H9 (cell line): ENCODE measurements around the gene SETD9. TPM values are rescaled to one million over a fixed set of nuclear protein-coding genes. Genes with fewer than 3 reads are reported as not detected.
A peak's percentile ranks its signal among the peaks of the same experiment; 100 is the strongest.

ENCODE experiments used
- DNase-seq: peaks from one replicate; pipeline ENCODE4 v3.0.0-alpha.2; 2017
- H2AFZ ChIP-seq: one replicate; pipeline ENCODE4 v1.6.1; 2013; ENCODE audit warnings: mild to moderate bottlenecking, low read length, control low read depth, moderate library complexity
- H2AK5ac ChIP-seq: 2 replicates; pipeline ENCODE4 v1.6.1; 2013; ENCODE audit warnings: low read length, control low read depth, mixed read lengths; ENCODE audit not compliant: insufficient read length
- H2BK120ac ChIP-seq: one replicate; pipeline ENCODE4 v1.6.1; 2013; ENCODE audit warnings: low read depth, mild to moderate bottlenecking, low read length, control low read depth, inconsistent platforms; ENCODE audit not compliant: poor library complexity, severe bottlenecking
- H2BK12ac ChIP-seq: 2 replicates; pipeline ENCODE4 v1.6.1; 2013; ENCODE audit warnings: low read length, control low read depth, mixed read lengths, low read depth; ENCODE audit not compliant: insufficient read length
- H2BK15ac ChIP-seq: 2 replicates; pipeline ENCODE4 v1.6.1; 2013; ENCODE audit warnings: low read depth, low read length, control low read depth
- H2BK20ac ChIP-seq: one replicate; pipeline ENCODE4 v1.6.1; 2013; ENCODE audit warnings: low read depth, mild to moderate bottlenecking, low read length, control low read depth, inconsistent platforms; ENCODE audit not compliant: poor library complexity, severe bottlenecking
- H2BK5ac ChIP-seq: 2 replicates; pipeline ENCODE4 v1.6.1; 2013; ENCODE audit warnings: low read length, control low read depth, mixed read lengths; ENCODE audit not compliant: insufficient read length
- H3K14ac ChIP-seq: 2 replicates; pipeline ENCODE4 v1.6.1; 2013; ENCODE audit warnings: low read length, control low read depth; ENCODE audit not compliant: insufficient read depth
- H3K18ac ChIP-seq: 2 replicates; pipeline ENCODE4 v1.6.1; 2013; ENCODE audit warnings: low read depth, mild to moderate bottlenecking, mixed read lengths, low read length, control low read depth; ENCODE audit not compliant: insufficient read length
- H3K23ac ChIP-seq: 2 replicates; pipeline ENCODE4 v1.6.1; 2013; ENCODE audit warnings: low read length, control low read depth, mixed read lengths, low read depth; ENCODE audit not compliant: insufficient read length
- H3K23me2 ChIP-seq: 2 replicates; pipeline ENCODE4 v1.6.1; 2013; ENCODE audit warnings: low read depth, mild to moderate bottlenecking, mixed read lengths, low read length, control low read depth; ENCODE audit not compliant: insufficient read length, poor library complexity, severe bottlenecking
- H3K27ac ChIP-seq: 2 replicates; pipeline ENCODE4 v1.5.1; 2013; ENCODE audit warnings: low read length, control low read depth, mixed read lengths, low read depth; ENCODE audit not compliant: insufficient read length
- H3K27me3 ChIP-seq: 2 replicates; pipeline ENCODE4 v1.6.1; 2013; ENCODE audit warnings: low read length, control low read depth, inconsistent platforms; ENCODE audit not compliant: insufficient read depth
- H3K4ac ChIP-seq: 2 replicates; pipeline ENCODE4 v1.6.1; 2013; ENCODE audit warnings: low read depth, mild to moderate bottlenecking, control low read depth, inconsistent platforms, low read length, moderate library complexity
- H3K4me1 ChIP-seq: 2 replicates; pipeline ENCODE4 v1.6.1; 2013; ENCODE audit warnings: low read length, control low read depth, inconsistent platforms; ENCODE audit not compliant: insufficient read depth
- H3K4me2 ChIP-seq: 2 replicates; pipeline ENCODE4 v1.6.1; 2013; ENCODE audit warnings: low read length, control low read depth, mixed read lengths; ENCODE audit not compliant: insufficient read length, insufficient read depth
- H3K56ac ChIP-seq: 2 replicates; pipeline ENCODE4 v1.6.1; 2013; ENCODE audit warnings: low read depth, mild to moderate bottlenecking, mixed read lengths, low read length, control low read depth; ENCODE audit not compliant: insufficient read length
- H3K79me1 ChIP-seq: 2 replicates; pipeline ENCODE4 v1.6.1; 2013; ENCODE audit warnings: low read depth, mild to moderate bottlenecking, moderate library complexity, low read length, control low read depth, inconsistent platforms; ENCODE audit not compliant: insufficient read depth, poor library complexity, severe bottlenecking
- H3K79me2 ChIP-seq: 2 replicates; pipeline ENCODE4 v1.6.1; 2013; ENCODE audit warnings: low read length, control low read depth, inconsistent platforms; ENCODE audit not compliant: insufficient read depth
- H3K9ac ChIP-seq: 2 replicates; pipeline ENCODE4 v1.6.1; 2013; ENCODE audit warnings: low read length, control low read depth, mixed read lengths; ENCODE audit not compliant: insufficient read length; ENCODE audit errors: extremely low read depth
- H3K9me3 ChIP-seq: one replicate; pipeline ENCODE4 v1.6.1; 2013; ENCODE audit warnings: low read depth, low read length, inconsistent platforms; ENCODE audit not compliant: control insufficient read depth
- H3T11ph ChIP-seq: one replicate; pipeline ENCODE4 v1.6.1; 2013; ENCODE audit warnings: mild to moderate bottlenecking, low read length, control low read depth, inconsistent platforms
- H4K20me1 ChIP-seq: one replicate; pipeline ENCODE4 v1.6.1; 2013; ENCODE audit not compliant: control insufficient read depth, insufficient read length, insufficient read depth
- H4K5ac ChIP-seq: 2 replicates; pipeline ENCODE4 v1.6.1; 2013; ENCODE audit warnings: low read depth, mild to moderate bottlenecking, mixed read lengths, low read length, control low read depth; ENCODE audit not compliant: insufficient read length
- H4K8ac ChIP-seq: replicated peaks from 2 replicates; pipeline ENCODE4 v1.6.1; 2013; ENCODE audit warnings: low read length, control low read depth, mixed read lengths, low read depth; ENCODE audit not compliant: insufficient read length
- H4K91ac ChIP-seq: 2 replicates; pipeline ENCODE4 v1.6.1; 2013; ENCODE audit warnings: low read depth, mild to moderate bottlenecking, moderate library complexity, mixed read lengths, low read length, control low read depth; ENCODE audit not compliant: insufficient read length
- H3K27ac Mint-ChIP-seq, 3 experiments: 2 replicates in 2 of 3; 3 replicates in 1 of 3; pipeline ENCODE4 v1.8.0; 2020 to 2021; ENCODE audit warnings: mixed read lengths in 3 of 3, mild to moderate bottlenecking in 1 of 3, moderate library complexity in 1 of 3
- H3K27me3 Mint-ChIP-seq: 2 replicates; pipeline ENCODE4 v1.8.0; 2021; ENCODE audit warnings: low read depth, mild to moderate bottlenecking, moderate library complexity, mixed read lengths
- H3K36me3 Mint-ChIP-seq, 3 experiments: 2 replicates in 2 of 3; 3 replicates in 1 of 3; pipeline ENCODE4 v1.8.0; 2020 to 2021; ENCODE audit warnings: low read depth in 3 of 3, mixed read lengths in 3 of 3; ENCODE audit not compliant: insufficient read depth in 1 of 3
- H3K4me1 Mint-ChIP-seq, 2 experiments: 2 replicates each; pipeline ENCODE4 v1.8.0; 2020; ENCODE audit warnings: mixed read lengths in 2 of 2
- H3K4me3 Mint-ChIP-seq, 2 experiments: 2 replicates in 1 of 2; 3 replicates in 1 of 2; pipeline ENCODE4 v1.8.0; 2020 to 2021; ENCODE audit warnings: mild to moderate bottlenecking in 2 of 2, mixed read lengths in 2 of 2, moderate library complexity in 1 of 2
- H3K9me3 Mint-ChIP-seq, 2 experiments: 2 replicates in 1 of 2; 3 replicates in 1 of 2; pipeline ENCODE4 v1.8.0; 2020; ENCODE audit warnings: mild to moderate bottlenecking in 2 of 2, mixed read lengths in 2 of 2, moderate library complexity in 1 of 2
- WGBS: extraction: QIAGEN DNeasy Blood & Tissue Kit; methylation state at CpG from one replicate; pipeline ENCODE4 v1.1.7; 2013; ENCODE audit warnings: missing lambda C conversion rate, low lambda C conversion rate, mixed read lengths; ENCODE audit not compliant: insufficient read length; ENCODE audit errors: extremely low coverage; 5-methylcytosine and 5-hydroxymethylcytosine counted together
- total RNA-seq: library from RNA; stranded (reverse); gene quantifications from 2 replicates; pipeline ENCODE4 v1.2.1, GENCODE V29; 2021
- TF ChIP-seq, protein P1 (sequence below): fragments of 200-600 bp; sonication (generic); conservative IDR thresholded peaks from 3 replicates; pipeline ENCODE4 v1.8.0; 2021; ENCODE audit warnings: antibody characterized with exemption, mild to moderate bottlenecking

The SETD9 gene
- total RNA-seq, 1 experiment from 2014 or later: 15.7 TPM

DNA sequence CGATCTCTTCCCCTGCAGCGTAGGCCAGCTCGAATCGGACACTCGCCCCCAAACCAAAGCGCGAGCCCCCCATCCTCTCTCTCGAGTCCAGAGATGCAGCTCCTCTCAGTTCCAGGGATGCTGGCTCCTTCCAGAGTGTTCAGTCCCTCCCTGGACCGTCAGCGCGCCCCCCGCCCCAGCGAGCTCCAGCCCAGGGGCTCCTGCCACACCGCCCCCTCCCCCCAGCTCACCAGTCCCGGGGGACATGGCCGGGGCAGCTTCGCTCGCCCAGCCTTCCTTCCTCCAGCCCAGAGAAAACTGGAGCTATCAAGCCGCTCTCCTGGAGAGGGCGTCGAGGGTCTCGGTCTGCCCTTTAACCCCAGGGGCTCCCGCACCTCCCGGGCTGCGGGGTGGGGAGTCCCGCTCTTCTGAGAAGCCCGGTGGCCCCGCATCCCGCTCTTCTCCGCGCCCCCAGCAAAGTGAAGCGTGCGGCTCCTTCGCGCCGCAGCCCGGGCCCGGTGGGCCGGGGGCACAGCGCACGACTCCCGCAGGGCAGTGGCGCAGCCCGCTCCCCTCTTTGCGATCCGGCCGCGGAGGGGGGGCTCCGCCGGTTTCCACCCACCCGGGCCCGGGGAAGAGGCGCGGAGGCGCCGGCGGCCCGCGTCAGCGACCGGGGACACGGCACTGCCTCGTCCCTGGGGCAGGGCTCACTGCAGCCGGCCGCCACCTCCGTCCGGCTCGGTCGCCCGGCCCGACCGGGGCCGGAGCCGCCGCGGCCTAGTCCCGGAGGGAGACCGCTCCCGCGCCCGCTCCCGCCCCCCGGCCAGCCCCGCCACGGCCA, 41.9 kb downstream of the SETD9 start:
- peak; percentile 45 for DNase-seq
- H2BK120ac ChIP-seq: no peak overlapping the region
- no peak overlapping the region for H3T11ph ChIP-seq
- peak overlapping the region; percentile 93 for H3K14ac ChIP-seq
- no peaks in the 10 kb centered on the region; the same call in 1 of the 2 replicates for H3K27me3 ChIP-seq
- H3K36me3 Mint-ChIP-seq: peaks cover 0 to 22% (median 11%) of the 10 kb centered on the region in 3 experiments; a peak in 5 of 7 replicates
- H4K5ac ChIP-seq: no peak overlapping the region
- no peak overlapping the region for H3K4ac ChIP-seq
- H3K4me2 ChIP-seq: peak overlapping the region; percentile 93
- H3K27ac Mint-ChIP-seq: peak overlapping the region; percentile 35 to 92 (median 92); a peak in 5 of 7 replicates
- no peak overlapping the region for H3K23ac ChIP-seq
- no CpG with 5 or more reads among the region's 85 CpGs for WGBS
- peak overlapping the region; percentile 89 to 94 for H3K4me3 Mint-ChIP-seq
- H3K56ac ChIP-seq: no peak overlapping the region
- TF ChIP-seq, protein P1, sequence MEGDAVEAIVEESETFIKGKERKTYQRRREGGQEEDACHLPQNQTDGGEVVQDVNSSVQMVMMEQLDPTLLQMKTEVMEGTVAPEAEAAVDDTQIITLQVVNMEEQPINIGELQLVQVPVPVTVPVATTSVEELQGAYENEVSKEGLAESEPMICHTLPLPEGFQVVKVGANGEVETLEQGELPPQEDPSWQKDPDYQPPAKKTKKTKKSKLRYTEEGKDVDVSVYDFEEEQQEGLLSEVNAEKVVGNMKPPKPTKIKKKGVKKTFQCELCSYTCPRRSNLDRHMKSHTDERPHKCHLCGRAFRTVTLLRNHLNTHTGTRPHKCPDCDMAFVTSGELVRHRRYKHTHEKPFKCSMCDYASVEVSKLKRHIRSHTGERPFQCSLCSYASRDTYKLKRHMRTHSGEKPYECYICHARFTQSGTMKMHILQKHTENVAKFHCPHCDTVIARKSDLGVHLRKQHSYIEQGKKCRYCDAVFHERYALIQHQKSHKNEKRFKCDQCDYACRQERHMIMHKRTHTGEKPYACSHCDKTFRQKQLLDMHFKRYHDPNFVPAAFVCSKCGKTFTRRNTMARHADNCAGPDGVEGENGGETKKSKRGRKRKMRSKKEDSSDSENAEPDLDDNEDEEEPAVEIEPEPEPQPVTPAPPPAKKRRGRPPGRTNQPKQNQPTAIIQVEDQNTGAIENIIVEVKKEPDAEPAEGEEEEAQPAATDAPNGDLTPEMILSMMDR: peak; percentile 40; the same call in 2 of the 3 replicates
- no peaks in the 10 kb centered on the region for H3K9me3 ChIP-seq
- peaks cover 10% of the 10 kb centered on the region for H3K23me2 ChIP-seq
- H2BK20ac ChIP-seq: no peak overlapping the region
- no peaks in the 10 kb centered on the region for H3K79me1 ChIP-seq
- H2BK5ac ChIP-seq: no peak overlapping the region
- H4K8ac ChIP-seq: no peak overlapping the region
- H2BK12ac ChIP-seq: no peak overlapping the region
- peak overlapping the region; percentile 50 for H3K18ac ChIP-seq
- no peak overlapping the region for H2BK15ac ChIP-seq
- H4K91ac ChIP-seq: no peak overlapping the region
- H4K20me1 ChIP-seq: no peaks in the 10 kb centered on the region
- peaks cover 18% of the 10 kb centered on the region for H3K27me3 Mint-ChIP-seq
- H3K79me2 ChIP-seq: peaks cover 2% of the 10 kb centered on the region; the same call in 1 of the 2 replicates
- no peaks in the 10 kb centered on the region for H3K4me1 ChIP-seq
- no peak overlapping the region for H2AFZ ChIP-seq
- H3K9me3 Mint-ChIP-seq: no peaks in the 10 kb centered on the region; a peak in 1 of 5 replicates
- no peak overlapping the region for H3K27ac ChIP-seq
- no peak overlapping the region for H2AK5ac ChIP-seq
- H3K4me1 Mint-ChIP-seq: peaks cover 19 to 20% of the 10 kb centered on the region in 2 experiments
- H3K9ac ChIP-seq: peak overlapping the region; percentile 74
